CD4-positive, alpha-beta T cell treated with Interferon gamma for 1 hour (primary cell): Measurements from ENCODE around the gene TAF9B.
A peak's percentile ranks its signal among the peaks of the same experiment; 100 is the strongest.
"Not testable (repeated sequence)": the region's sequence is repeated elsewhere in the genome, so short reads cannot be mapped to it uniquely, and the experiment has no call there.

Experiments used
- DNase-seq: peaks from one replicate; pipeline ENCODE4 v3.0.0-alpha.2; 2020

TAF9B gene, protein sequence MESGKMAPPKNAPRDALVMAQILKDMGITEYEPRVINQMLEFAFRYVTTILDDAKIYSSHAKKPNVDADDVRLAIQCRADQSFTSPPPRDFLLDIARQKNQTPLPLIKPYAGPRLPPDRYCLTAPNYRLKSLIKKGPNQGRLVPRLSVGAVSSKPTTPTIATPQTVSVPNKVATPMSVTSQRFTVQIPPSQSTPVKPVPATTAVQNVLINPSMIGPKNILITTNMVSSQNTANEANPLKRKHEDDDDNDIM

DNA sequence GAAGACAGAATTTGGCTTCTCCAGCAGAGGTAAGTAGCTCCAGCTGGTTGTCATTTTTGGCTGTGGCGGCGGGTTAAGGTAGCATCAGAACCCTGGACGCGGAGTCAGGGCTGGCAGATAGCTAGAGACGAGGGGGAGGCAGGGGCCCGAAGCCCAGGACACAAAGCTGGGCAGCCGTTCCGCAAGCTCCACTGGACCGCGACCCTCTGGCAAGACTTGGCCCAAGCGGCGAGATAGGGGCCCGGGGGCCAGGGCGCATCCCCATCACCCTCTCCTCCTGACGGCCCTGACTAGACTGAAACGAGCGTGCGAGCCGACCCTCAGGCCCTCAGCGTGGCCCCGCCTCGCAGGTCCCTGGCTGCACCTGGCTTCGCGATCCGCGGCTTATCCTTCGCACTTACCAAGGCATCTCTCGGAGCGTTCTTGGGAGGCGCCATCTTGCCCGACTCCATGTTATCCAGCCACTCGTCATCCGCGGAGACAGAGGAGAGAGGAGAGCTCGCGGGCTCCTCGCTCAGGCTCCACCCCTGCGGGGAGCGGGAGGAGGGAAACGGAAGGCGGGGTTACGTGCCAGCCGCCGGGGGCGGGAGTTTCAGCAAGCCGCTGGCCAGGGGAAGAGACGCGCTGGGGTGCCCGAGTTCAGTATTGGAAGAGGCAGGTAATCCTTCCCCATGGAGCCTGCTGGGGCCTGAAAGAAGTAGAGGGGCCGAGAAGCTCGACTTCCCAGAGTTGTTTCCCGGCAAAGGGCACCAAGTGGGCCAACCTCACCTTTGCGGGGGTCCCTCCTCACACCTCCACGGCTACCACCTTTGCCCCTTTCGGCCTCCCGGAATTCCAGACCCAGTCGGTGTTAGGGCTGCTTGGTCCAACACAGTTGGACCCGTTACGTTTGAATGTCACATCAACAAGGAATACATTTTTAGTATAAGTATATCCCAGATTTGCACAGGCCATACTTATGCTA, at the start of gene TAF9B:
Gene TAF9B, minus strand, starts transcription at position 491 of the 964 bp plus-strand sequence. Its CDS starts 39 bp downstream, at position 452.
- peak; percentile 84 for DNase-seq

DNA sequence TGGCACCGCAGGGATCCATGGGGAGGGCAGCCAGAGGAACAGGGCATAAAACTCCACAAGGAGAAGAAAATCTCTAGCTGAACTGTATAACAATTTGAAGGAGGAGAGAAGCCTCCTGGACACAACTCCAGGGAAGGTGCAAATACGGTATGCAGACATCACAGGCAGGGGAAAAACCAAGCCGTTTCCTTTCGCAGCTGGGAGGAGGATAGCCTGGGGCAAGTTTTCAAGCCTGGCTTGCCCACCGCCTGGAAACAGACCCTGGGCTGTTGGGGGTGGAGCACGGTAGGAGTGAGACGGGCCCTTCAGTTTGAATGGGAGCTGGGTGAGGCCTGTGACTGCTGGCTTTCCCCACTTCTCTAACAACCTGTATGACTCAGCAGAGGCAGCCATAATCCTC, 43.4 kb upstream of the TAF9B start:
- no peak for DNase-seq

DNA sequence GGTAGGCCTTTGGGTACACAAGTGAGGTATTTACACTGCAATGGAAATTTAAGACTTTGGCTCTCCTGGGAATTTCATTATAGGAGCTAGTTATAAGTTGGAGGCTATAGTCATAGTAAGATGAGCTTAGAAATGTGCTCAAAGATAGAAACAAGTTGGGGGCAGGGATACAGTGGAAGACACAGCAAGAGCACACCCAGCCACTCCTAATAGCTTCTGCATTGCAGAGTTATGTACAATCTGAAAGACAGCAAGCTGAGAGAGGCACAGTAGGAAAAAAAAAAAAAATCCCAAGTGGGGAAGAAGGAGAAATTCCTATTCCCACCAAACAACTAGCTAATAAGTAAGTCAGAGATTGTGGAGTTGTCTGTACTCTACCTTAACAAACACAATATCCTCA, 41.9 kb upstream of the TAF9B start:
- DNase-seq, result no peak

DNA sequence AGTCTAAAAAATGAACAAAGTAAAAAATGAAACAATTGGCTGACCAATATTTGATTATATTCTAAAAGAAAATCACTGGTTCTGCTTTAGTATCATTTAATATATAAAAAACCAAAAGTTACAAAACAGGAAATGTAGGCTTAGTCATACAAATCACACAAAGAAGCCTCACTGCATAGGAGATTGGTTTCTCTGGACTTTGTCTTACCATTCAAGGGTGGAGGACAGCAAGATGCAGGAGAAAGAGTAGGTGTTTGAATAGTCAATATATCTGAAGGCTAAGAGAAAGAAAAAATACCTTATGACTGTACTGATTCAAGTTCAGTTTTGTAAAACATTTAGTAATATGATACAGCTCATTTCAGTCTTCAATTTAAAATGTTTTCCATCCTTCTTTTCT, 28.6 kb upstream of the TAF9B start:
- DNase-seq, result no peak

DNA sequence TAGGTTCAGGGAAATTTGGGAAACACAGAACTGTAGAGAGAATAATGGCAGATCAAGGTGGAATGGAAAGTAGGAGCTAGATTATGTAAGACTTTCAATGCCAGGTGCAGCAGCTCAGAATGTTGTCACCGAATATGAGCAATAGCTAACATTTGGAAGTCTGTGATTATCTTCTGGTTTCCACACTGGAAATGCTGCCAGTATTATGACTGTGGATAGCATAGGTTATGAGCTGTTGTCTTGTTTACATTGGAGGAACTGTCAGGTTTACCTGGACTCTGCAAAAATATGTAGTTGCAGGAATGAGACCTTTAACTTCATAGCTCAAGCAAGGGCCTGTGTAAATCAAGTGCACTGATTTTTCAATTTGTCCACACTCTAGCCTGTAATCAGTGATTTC, 26.0 kb upstream of the TAF9B start:
- DNase-seq, result no peak

DNA sequence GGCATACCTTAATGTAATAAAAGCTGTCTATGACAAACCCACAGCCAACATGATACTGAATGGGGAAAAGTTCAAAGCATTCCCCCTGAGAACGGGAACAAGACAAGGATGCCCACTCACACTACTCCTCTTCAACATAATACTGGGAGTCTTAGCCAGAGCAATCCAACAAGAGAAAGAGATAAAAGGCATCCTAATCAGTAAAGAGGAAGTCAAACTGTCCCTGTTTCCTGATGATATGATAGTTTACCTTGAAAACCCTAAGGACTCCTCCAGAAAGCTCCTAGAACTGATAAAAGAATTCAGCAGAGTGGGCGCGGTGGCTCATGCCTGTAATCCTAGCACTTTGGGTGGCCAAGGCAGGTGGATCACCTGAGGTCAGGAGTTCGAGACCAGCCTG, 23.7 kb upstream of the TAF9B start:
- not testable (repeated sequence) for DNase-seq

DNA sequence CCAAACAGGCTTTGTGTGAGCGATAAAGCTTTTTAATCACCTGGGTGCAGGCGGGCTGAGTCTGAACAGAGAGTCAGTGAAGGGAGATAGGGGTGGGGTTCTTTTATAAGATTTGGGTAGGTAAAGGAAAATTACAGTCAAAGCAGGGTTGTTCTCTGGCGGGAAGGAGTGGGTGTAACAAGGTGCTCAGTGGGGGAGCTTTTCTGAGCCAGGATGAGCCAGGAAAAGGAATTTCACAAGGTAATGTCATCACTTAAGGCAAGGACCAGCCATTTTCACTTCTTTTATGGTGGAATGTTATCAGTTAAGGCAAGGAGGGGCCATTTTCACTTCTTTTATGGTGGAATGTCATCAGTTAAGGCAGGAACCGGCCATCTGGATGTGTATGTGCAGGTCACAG, 21.3 kb upstream of the TAF9B start:
- not testable (repeated sequence) for DNase-seq

DNA sequence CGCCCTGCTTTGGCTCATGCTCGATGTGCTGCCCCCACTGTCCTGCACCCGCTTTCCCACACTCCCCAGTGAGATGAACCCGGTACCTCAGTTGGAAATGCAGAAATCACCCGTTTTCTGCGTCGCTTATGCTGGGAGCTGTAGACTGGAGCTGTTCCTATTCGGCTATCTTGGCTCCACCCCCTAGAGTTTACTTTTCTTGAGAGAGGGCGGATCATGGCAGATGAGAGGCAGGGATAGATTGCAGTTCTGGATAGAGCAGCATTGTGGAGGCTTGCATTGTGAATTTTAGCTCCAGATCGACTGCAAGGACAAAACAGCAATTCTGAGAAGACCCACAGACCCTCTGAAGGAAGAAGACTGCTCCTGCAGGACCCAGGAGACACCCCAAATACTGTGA, 18.4 kb upstream of the TAF9B start:
- DNase-seq, result not testable (repeated sequence)

DNA sequence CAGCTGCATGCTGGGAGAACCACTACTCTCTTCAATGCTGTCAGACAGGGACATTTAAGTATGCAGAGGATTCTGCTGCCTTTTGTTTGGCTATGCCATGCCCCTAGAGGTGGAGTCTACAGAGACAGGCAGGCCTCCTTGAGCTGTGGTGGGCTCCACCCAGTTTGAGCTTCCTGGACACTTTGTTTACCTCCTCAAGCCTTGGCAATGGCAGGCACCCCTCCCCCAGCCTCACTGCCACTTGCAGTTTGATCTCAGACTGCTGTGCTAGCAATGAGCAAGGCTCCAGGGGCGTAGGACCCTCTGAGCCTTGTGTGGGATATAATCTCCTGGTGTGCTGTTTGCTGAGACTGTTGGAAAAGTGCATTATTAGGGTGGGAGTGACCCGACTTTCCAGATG, 17.9 kb upstream of the TAF9B start:
- not testable (repeated sequence) for DNase-seq

DNA sequence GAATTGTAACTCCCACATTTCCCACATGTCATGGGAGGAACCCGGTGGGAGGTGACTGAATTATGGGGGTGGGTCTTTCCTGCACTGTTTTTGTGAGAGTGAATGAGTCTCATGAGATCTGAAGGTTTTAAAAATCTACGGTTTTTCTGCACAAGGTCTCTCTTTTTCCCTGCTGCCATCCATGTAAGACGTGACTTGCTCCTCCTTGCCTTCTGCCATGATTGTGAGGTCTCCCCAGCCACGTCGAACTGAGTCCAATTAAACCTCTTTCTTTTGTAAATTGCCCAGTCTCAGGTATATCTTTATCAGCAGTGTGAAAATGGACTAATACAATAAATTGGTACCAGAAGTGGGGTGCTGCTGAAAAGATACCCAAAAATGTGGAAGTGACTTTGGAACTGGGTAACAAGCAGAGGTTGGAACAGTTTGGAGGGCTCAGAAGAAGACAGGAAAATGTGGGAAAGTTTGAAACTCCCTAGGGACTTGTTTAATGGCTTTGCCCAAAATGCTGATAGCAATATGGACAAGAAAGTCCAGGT, 7.6 kb upstream of the TAF9B start:
- not testable (repeated sequence) for DNase-seq

DNA sequence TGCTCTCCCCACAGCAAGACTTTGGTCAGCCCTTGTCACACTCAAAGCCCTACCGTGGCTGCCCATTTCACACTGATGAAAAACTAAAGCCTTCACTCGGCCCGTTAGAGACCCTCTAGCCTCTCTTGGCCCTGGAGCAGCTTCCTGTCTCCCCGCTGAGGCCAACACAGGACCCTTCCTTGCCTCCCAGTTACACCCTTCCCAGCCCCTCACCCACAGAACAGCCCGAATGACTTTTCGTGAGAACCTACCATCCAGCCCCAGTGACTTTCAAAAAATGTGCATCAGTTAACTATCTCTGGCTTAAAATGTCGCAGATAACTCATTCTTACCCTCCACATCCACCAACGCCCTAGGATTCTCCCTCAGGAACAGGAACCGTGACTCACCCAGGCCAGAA, 756 bp upstream of the TAF9B start:
- no peak for DNase-seq

DNA sequence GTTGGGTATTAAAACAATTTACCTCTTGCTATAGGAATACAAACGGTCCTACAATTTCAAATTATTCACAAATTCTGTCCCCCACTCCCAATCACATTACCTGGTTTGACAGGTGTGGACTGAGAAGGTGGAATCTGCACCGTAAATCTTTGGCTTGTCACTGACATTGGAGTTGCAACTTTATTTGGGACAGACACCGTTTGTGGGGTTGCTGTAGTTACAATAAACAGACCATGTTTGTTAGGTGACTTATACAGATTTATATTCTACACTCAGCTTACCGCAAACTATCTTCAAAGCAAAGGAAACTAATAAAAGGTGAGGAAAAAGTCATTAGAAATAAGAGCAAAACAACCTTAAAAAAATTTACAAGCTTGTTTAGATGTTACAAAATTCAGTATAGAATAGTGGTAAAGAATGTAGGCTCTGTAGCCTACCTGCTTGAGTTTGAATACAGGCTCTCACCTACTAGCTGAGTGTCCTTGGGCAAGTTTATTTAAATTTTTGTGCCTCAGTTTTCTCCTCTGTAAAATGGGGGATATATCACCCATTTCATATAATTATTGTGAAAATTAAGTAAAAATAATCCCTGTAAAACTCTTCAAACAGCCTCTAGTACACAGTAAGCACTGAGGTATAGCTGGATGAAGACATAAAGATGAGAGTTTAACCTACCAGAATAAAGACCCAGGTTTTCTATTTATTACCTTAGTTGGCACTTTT, 6.1 kb downstream of the TAF9B start:
- DNase-seq, result no peak

DNA sequence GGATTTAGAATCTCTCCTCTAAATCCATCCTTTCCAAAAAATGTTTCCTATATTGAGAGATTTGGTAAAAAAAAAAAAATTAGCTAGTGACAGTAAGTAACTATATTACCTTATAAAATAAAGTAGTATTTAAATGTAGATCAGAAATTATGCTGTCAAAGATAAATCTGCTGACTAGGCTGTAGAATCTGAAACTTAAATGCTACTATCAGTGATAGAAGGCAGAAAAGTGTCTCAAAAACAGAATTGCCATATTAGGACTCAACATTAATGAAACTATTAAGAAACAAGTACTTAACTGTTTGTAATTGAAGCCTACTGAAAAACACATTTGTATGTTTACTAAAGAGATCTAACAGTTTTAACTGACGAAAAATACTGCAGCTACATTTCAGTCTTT, 8.3 kb downstream of the TAF9B start:
- DNase-seq, result no peak

DNA sequence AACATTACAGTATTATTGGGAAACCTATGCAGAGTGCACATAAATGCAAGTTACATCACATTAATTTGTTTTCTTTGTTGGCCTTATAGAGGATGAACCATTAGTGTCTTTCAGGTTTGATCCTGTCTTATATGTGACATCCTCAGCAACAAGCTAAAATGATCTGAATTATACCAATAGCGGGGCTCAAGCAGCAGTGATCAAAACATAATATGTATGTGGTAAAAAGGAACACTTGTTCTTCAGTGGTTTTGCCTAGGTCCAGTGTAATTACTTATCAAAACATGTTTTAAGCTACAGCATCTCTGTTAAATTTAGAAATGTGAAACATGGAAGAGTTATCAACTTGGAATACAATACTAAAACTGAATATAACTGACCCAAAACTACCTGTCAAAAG, 9.1 kb downstream of the TAF9B start:
- DNase-seq, result no peak

DNA sequence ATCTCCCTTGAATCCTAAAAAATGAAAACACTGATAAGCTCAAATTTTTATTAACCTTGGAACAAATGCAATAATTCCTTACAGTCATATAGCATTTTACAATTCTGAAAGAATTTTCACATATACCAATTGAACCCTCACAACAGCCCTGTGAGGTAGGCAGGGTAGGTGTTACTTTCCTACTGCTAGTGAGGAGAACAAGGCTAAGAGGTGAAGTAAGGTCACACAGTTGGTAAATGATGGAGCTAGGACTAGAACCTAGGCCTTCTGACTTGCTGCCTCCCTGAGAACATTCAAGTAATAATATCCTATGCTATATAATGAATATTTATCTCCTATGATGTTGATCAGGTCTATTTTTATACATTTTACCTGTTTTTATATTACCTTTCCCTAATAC, 9.7 kb downstream of the TAF9B start:
- DNase-seq, result no peak

DNA sequence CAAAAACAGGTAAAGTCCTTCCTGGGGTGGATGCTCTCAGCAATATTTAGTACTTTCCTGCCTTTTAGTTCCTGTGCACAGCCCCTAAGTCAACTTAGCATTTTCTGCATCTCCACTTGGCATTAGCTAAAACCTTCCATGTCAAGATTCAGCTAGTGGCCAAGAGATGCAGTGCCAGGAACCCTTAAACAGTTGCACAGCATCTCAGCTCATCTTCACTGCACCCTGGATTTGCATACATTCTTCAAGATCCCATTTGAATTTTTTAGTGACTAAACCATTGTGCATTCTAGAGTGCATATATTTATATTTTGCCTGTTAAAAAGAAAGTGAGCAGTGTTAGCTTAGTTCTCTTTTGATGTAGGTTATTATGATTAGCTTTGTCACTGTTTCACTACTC, 13.7 kb downstream of the TAF9B start:
- DNase-seq, result not testable (repeated sequence)

DNA sequence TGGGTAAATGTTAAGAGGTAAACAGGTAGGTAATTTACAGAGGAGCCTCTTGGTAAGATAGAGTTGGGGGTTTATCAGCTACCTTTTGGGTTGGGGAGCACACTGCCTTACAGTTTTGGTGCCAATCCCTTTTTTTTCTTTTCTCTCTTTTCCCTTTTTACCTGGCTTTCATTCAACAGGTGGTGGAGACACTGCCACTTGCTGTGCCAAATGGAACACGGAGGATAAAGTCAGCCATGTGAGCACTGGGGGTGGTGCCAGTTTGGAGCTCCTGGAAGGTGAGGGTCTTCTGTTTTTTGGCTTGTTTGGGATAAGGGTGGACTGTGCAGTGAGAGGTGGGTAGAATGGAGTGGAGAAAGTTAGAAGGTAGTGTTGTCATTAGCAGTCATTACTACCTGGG, 14.3 kb downstream of the TAF9B start:
- DNase-seq, result no peak

DNA sequence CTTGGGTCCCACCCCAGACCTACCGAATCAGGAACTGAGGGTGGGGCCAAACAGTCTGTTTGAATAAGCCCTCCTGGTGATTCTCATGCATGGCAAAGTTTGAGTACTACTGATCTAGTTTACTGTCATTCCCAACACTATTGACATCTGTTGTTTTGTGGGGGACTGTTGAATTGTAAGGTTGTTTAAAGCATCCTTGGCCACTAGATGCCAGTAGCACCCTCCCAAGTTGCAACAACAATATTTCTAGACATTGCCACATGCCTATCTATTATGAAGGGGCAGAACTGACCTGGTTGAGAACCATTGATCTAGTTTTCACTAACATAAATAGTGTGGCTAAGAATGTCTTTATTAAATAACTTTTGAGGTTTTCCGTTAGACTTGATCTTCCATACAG, 15.1 kb downstream of the TAF9B start:
- DNase-seq, result no peak

DNA sequence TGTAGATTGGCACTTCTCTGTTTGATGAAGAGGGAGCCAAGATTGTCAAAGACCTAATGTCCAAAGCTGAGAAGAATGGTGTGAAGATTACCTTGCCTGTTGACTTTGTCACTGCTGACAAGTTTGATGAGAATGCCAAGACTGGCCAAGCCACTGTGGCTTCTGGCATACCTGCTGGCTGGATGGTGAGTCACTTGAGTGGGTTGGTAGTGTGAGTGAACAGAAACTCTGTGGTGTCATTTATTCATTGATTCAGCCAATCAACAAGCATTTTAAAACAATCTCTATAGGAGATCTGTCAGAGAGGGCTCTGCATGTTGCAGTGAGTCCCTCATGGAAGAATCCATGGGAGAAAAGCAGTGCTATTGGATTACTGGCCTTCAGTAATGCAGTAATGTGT, 16.3 kb downstream of the TAF9B start:
- DNase-seq, result no peak

DNA sequence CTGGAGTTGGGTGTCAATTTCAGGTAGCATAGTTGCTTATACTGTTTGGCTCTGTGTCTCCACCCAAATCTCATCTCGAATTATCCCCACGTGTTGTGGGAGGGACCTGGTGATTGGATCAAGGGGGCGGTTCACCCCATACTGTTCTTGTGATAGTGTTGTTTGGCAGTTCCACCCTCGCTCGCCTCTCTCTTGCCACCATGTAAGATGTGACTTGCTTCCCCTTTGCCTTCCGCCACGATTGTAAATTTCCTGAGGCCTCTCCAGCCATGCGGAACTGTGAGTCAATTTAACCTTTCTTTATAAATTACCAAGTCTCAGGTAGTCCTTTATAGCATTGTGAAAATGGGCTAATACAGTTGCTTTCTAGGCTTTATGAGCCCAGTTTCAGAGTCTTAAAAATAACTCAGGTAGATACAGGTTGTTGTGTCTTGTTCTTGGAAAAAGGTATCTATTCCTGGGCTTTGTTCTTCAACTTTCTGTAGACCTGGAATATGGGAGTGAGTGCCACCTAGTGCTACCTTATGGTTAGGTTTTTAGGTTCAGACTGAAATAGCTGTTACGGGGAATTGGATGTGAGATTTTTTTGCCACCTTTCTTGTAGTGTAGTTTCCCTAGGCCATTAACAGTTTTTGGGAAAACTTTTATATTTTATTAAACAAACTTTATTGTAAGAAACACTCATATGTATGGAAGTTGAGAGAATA, 19.8 kb downstream of the TAF9B start:
- DNase-seq, result no peak

DNA sequence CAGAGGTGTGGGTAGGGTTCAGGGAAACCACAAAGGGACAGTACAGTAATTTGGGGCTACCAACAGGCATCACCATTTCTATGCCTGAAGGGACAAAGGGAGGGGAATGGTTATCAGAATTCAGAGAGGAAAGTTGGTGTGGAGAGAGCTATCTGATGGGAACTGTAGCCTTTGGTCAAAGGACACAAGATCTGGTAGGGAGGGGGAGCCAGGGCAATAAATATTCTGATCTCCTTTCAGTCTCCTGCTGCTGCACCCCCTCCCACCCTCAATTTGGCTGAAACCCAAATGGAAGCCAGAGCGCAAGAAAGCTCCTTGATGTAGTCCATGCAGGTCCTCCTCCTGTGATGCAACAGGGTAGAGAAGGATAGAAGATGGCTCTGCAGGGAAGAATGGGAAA, 20.8 kb downstream of the TAF9B start:
- no peak for DNase-seq

DNA sequence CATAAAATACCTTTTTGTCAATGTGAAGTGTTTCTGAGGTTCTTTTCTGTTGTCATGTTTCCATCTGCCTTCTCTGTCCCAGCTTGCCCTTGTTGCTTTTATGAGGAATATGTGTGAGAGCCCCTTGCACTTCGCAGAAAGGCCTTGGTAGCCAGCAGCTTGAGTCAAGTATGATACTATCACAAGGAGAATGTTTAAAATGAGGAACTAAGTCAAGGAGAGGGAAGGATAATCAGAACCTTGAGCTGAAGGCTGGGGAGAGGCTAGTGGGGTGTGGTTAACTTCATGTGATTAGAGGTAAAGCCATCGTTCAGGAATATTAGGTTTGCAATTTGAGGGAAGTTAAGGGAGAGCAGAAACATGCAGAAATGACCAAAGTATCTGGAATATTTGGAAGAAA, 22.7 kb downstream of the TAF9B start:
- no peak for DNase-seq

DNA sequence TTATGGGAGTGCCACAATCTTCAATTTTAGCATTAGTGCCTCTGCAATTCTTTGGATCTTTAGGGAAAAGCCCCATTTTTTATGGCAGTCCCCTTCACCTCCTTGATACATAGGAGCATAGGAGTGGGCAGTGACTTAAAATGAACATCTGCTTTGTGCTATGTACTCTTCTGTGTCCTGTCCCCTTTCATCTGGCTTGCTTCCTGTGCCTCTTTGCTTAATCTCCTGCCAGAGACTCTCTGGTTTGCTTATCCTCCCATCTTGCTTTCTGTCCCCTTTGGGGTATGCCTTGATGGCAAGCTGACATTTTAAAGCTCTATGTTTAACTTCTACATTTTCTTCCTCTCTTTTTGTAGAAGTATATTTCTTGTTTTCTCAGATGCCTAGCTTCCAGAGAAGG, 23.1 kb downstream of the TAF9B start:
- no peak for DNase-seq
